Measurements from ENCODE around the gene BMPR1A. TPM values are rescaled to one million over a fixed set of nuclear protein-coding genes. Genes with fewer than 3 reads are reported as not detected.
A peak's percentile ranks its signal among the peaks of the same experiment; 100 is the strongest.

Gene BMPR1A
- total RNA-seq, 2 experiments from 2014 or later: 8.0 to 9.8 TPM

- DNase-seq (no peak), ATAC-seq (no peak)
- peak overlapping the region; percentile 61 for H3K27ac Mint-ChIP-seq
- peaks cover 38% of the 10 kb centered on the region for H3K27me3 Mint-ChIP-seq (ENCODE audit: low read depth)
- ChIA-PET CTCF (interaction anchor here (1.1 kb wide), 1 partner anchor 123 kb away, joined by 3 read pairs; no protein-coding TSS in a partner anchor), POLR2A (no interaction called here)
- peaks cover 51% of the 10 kb centered on the region for H3K4me1 Mint-ChIP-seq (ENCODE audit: low read depth)
- peaks cover 5% of the 10 kb centered on the region for H3K36me3 Mint-ChIP-seq (ENCODE audit: low read depth)
- no peaks in the 10 kb centered on the region for H3K9me3 Mint-ChIP-seq (ENCODE audit: insufficient read depth)
- H3K4me3 Mint-ChIP-seq: peak overlapping the region; percentile 79
Observed at GRCh38 chr10:86755454-86755739, 1.0 kb upstream of the BMPR1A start.

GRCh38 chr10:86755740-86756510, 494 bp upstream of the BMPR1A start:
- H3K36me3 Mint-ChIP-seq (ENCODE audit: low read depth): peaks cover 5% of the 10 kb centered on the region
- H3K27me3 Mint-ChIP-seq (ENCODE audit: low read depth): peaks cover 38% of the 10 kb centered on the region
- CTCF ChIA-PET: interaction anchor here (1.0 to 1.1 kb wide), 2 partner anchors 44 to 122 kb away, joined by 3 to 6 read pairs; no protein-coding TSS in a partner anchor
- DNase-seq: peak; percentile 88
- peaks cover 51% of the 10 kb centered on the region for H3K4me1 Mint-ChIP-seq (ENCODE audit: low read depth)
- no peaks in the 10 kb centered on the region for H3K9me3 Mint-ChIP-seq (ENCODE audit: insufficient read depth)
- ATAC-seq: peak; percentile 96
- POLR2A ChIA-PET: interaction anchor here (0.6 to 2.3 kb wide), 2 partner anchors 8 to 44 kb away, joined by 3 to 14 read pairs; no protein-coding TSS in a partner anchor
- peak overlapping the region; percentile 79 for H3K4me3 Mint-ChIP-seq
- H3K27ac Mint-ChIP-seq: peak overlapping the region; percentile 68

DNA sequence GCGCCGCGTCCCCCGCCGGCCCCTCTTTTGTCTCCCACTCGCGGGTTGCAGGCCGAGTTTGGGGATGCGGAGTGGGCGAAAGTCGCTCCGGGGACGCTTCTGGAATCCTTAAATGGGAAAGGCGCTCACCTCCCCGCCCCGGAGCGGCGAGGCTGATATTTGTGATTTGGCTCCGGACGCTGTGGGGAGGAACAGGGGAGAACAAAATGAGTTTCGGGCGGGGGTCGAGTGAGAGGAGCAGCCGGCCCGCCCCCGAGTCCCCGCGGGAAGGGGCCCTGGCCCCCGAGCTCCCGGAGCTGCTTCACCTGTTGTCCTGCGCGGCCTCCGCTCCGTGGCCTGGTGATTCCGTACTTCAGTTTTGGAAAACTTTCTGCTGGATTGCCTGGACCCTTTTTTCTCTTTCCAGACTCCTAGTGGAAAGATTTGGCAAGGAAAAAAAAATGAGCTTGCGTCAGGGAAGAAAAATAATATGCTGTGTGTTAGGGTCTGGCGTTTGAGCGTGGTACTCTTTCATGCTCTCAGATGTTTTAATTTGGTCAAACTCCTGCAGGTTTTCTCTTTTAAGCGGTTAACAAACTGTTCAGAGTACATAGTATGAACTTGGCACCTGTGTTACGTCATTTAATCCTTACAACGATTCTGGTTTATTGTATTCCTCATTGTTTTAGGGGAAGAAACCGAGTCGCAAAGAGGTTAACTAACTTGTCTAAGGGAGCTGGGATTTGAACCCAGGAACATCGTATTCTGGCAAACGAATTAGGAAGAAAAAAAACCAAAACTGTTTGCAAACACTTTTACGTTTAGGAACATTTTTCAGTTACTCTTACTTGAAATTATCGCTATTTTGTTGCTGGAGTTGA, 924 bp downstream of the BMPR1A start:
- Mint-ChIP-seq H3K36me3 (ENCODE audit: low read depth) (peaks cover 5% of the 10 kb centered on the region), H3K27me3 (ENCODE audit: low read depth) (peaks cover 38% of the 10 kb centered on the region), H3K4me1 (ENCODE audit: low read depth) (peaks cover 49% of the 10 kb centered on the region), H3K9me3 (ENCODE audit: insufficient read depth) (no peaks in the 10 kb centered on the region), H3K27ac (peak overlapping the region; percentile 73), H3K4me3 (peak overlapping the region; percentile 88)
- DNase-seq (peak; percentile 27), ATAC-seq (no peak)
- ChIA-PET POLR2A (interaction anchor here (0.6 to 2.3 kb wide), 3 partner anchors 46 to 212 kb away, joined by 3 to 14 read pairs (median 3); no protein-coding TSS in a partner anchor), CTCF (no interaction called here)

- DNase-seq (no peak), ATAC-seq (no peak)
- CTCF ChIA-PET: interaction anchor here (1.0 kb wide), 1 partner anchor 12 kb away, joined by 3 read pairs; no protein-coding TSS in a partner anchor
- Mint-ChIP-seq H3K36me3 (ENCODE audit: low read depth) (peaks cover 5% of the 10 kb centered on the region), H3K4me3 (peak overlapping the region; percentile 43), H3K9me3 (ENCODE audit: insufficient read depth) (no peaks in the 10 kb centered on the region), H3K27me3 (ENCODE audit: low read depth) (peaks cover 38% of the 10 kb centered on the region), H3K27ac (no peak overlapping the region), H3K4me1 (ENCODE audit: low read depth) (peaks cover 38% of the 10 kb centered on the region)
- POLR2A ChIA-PET: interaction anchor here (0.6 to 2.3 kb wide), 3 partner anchors 47 to 211 kb away, joined by 3 to 14 read pairs (median 3); no protein-coding TSS in a partner anchor
Observed at GRCh38 chr10:86758189-86759072, 2.0 kb downstream of the BMPR1A start.

DNA sequence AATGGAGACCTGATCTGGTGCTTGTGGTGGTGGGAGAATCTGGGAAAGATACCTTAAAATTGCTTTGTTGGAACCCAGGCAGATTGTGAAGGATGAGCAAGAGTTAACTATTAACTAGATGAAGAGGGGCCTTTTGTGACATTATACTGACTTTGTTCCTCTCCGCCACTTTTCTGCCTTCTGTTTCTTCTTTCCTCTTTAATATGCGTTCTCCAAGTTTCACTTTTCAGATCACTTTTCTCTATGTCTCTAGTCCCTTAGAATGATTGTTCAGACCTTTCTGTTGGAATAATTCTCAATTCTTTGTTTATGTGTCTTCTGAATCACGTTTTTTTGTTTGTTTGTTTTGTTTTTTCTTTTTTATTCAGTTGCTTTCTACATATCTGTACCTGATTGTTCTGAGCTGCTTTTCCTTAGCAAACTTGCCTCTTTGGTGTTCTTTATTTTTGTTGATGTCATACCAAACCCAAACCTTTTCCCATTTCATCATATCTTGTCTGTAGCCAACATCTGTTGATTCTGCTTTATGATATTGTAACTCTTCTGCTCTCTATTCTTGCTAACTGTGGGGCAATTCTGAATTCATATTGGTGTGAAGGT, 2.8 kb downstream of the BMPR1A start:
- ATAC-seq (no peak), DNase-seq (no peak)
- ChIA-PET POLR2A (no interaction called here), CTCF (interaction anchor here (1.0 kb wide), 1 partner anchor 11 kb away, joined by 3 read pairs; no protein-coding TSS in a partner anchor)
- peaks cover 32% of the 10 kb centered on the region for H3K27me3 Mint-ChIP-seq (ENCODE audit: low read depth)
- H3K4me3 Mint-ChIP-seq: no peak overlapping the region
- peaks cover 5% of the 10 kb centered on the region for H3K36me3 Mint-ChIP-seq (ENCODE audit: low read depth)
- no peak overlapping the region for H3K27ac Mint-ChIP-seq
- peaks cover 31% of the 10 kb centered on the region for H3K4me1 Mint-ChIP-seq (ENCODE audit: low read depth)
- H3K9me3 Mint-ChIP-seq (ENCODE audit: insufficient read depth): no peaks in the 10 kb centered on the region

GRCh38 chr10:86763404-86763803, 7.0 kb downstream of the BMPR1A start:
- Mint-ChIP-seq H3K9me3 (ENCODE audit: insufficient read depth) (no peaks in the 10 kb centered on the region), H3K4me3 (no peak overlapping the region), H3K4me1 (ENCODE audit: low read depth) (peaks cover 11% of the 10 kb centered on the region), H3K27ac (no peak overlapping the region), H3K36me3 (ENCODE audit: low read depth) (no peaks in the 10 kb centered on the region), H3K27me3 (ENCODE audit: low read depth) (peaks cover 15% of the 10 kb centered on the region)
- ATAC-seq (no peak), DNase-seq (no peak)
- CTCF ChIA-PET: no interaction called here
- POLR2A ChIA-PET: no interaction called here

- no peak overlapping the region for H3K27ac Mint-ChIP-seq
- no peak for DNase-seq
- peaks cover 5% of the 10 kb centered on the region for H3K4me1 Mint-ChIP-seq (ENCODE audit: low read depth)
- no peak for ATAC-seq
- H3K9me3 Mint-ChIP-seq (ENCODE audit: insufficient read depth): no peaks in the 10 kb centered on the region
- CTCF ChIA-PET: no interaction called here
- H3K27me3 Mint-ChIP-seq (ENCODE audit: low read depth): peaks cover 2% of the 10 kb centered on the region
- H3K4me3 Mint-ChIP-seq: no peak overlapping the region
- no peaks in the 10 kb centered on the region for H3K36me3 Mint-ChIP-seq (ENCODE audit: low read depth)
- POLR2A ChIA-PET: no interaction called here
Observed at GRCh38 chr10:86765548-86765947, 9.1 kb downstream of the BMPR1A start.

DNA sequence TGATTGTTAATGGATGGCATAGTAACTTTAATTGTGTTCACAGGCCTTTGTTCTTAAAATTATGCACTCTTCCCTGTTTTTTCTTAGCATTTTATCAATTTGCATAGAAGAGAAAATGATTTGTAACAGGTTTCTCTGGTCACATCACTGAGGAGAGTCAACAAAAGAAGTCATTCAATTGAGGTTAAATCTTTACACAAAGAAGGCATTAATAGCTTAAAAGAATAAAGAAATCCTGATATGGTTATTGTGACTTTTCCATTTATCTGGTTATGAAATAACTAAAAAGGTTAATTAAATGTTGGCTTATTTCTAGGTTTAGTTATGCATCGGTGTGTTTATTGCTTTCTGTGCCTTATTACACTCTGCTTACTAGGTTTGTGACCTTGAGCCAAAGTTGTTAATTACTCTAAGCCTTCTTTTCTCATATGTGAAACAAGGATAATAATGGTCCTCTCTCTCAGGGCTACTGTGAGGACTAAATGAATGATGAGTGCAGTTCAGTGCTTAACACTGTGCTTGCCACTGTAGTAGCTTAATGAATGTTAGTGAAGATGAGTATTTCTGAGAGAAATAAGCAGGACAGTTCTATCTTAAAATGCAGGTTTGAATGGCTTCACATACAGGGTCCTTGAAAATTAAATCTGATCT, 12.1 kb downstream of the BMPR1A start:
- ChIA-PET POLR2A (interaction anchor here (0.7 kb wide), 1 partner anchor 342 kb away, joined by 3 read pairs; no protein-coding TSS in a partner anchor), CTCF (no interaction called here)
- H3K36me3 Mint-ChIP-seq (ENCODE audit: low read depth): no peaks in the 10 kb centered on the region
- DNase-seq (no peak), ATAC-seq (no peak)
- no peaks in the 10 kb centered on the region for H3K9me3 Mint-ChIP-seq (ENCODE audit: insufficient read depth)
- no peak overlapping the region for H3K4me3 Mint-ChIP-seq
- peaks cover 7% of the 10 kb centered on the region for H3K4me1 Mint-ChIP-seq (ENCODE audit: low read depth)
- H3K27ac Mint-ChIP-seq: no peak overlapping the region
- peaks cover 4% of the 10 kb centered on the region for H3K27me3 Mint-ChIP-seq (ENCODE audit: low read depth)

DNA sequence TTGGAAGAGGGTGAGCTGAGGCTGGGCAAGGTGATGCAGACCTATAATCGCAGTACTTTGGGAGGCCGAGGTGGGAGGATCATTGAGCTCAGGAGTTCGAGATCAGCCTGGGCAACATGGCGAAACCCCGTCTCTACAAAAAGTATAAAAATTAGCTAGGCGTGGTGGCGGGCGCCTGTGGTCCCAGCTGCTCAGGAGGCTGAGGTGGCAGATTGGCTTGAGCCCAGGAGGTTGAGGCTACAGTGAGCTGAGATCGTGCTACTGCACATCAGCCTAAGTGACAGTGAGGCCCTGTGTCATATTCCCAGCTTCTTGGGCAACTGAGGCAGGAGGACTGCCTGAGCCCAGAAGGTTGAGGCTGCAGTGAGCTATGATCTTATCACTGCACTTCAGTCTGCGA, 13.6 kb downstream of the BMPR1A start:
- ATAC-seq (no peak), DNase-seq (no peak)
- POLR2A ChIA-PET: interaction anchor here (0.6 kb wide), 1 partner anchor 137 kb away, joined by 3 read pairs; no protein-coding TSS in a partner anchor
- H3K36me3 Mint-ChIP-seq (ENCODE audit: low read depth): no peaks in the 10 kb centered on the region
- no peak overlapping the region for H3K27ac Mint-ChIP-seq
- H3K9me3 Mint-ChIP-seq (ENCODE audit: insufficient read depth): no peaks in the 10 kb centered on the region
- H3K4me3 Mint-ChIP-seq: no peak overlapping the region
- CTCF ChIA-PET: interaction anchor here (1.1 kb wide), 1 partner anchor 12 kb away, joined by 3 read pairs; no protein-coding TSS in a partner anchor
- peaks cover 7% of the 10 kb centered on the region for H3K4me1 Mint-ChIP-seq (ENCODE audit: low read depth)
- H3K27me3 Mint-ChIP-seq (ENCODE audit: low read depth): peaks cover 4% of the 10 kb centered on the region

- POLR2A ChIA-PET: interaction anchor here (0.6 kb wide), 1 partner anchor 138 kb away, joined by 3 read pairs; no protein-coding TSS in a partner anchor
- ATAC-seq: no peak
- Mint-ChIP-seq H3K4me3 (no peak overlapping the region), H3K27ac (no peak overlapping the region), H3K9me3 (ENCODE audit: insufficient read depth) (no peaks in the 10 kb centered on the region), H3K4me1 (ENCODE audit: low read depth) (peaks cover 7% of the 10 kb centered on the region), H3K36me3 (ENCODE audit: low read depth) (no peaks in the 10 kb centered on the region), H3K27me3 (ENCODE audit: low read depth) (peaks cover 4% of the 10 kb centered on the region)
- DNase-seq: no peak
- CTCF ChIA-PET: interaction anchor here (1.1 kb wide), 1 partner anchor 12 kb away, joined by 3 read pairs; no protein-coding TSS in a partner anchor
Observed at GRCh38 chr10:86770412-86770960, 14.1 kb downstream of the BMPR1A start.
